Neural cell (in vitro differentiated cells): Measurements from ENCODE around the gene KIF13A.

Experiments
- EZH2 ChIP-seq: fragments of 200-600, 300-800 bp; shearing (Covaris generic), sonication (generic); IDR thresholded peaks from 2 replicates; pipeline ENCODE4 v1.6.1; 2014; ENCODE audit warnings: antibody characterized with exemption, low read length, borderline replicate concordance, mild to moderate bottlenecking; ENCODE audit not compliant: insufficient read depth, poor library complexity, severe bottlenecking
- POLR2AphosphoS5 ChIP-seq: IDR thresholded peaks from 2 replicates; pipeline ENCODE4 v1.6.1; 2012

DNA sequence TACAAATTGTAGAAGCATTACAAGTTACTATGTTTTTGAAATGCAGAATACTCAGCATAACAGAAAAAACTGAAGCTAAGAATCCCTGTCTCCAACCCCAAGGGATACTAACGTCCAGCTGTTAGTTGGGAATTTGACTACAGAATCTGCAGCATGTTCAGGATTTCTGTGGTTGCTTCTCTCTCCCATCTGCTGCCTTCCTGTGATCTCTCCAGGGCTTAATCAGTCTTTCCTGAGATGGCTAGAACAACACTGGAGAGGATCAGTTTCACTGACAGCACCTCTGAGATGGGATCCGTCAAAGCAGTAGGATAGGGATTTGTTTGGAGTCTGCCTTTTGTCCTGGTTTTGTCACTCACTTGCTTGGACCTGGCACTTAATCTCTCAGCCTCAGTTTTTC lies 207.4 kb downstream of the KIF13A start:
- TF ChIP-seq EZH2 (no peak), POLR2AphosphoS5 (no peak)
